Activated CD4-positive, CD25-positive, alpha-beta regulatory T cell treated with anti-CD3 and anti-CD28 coated beads, Interleukin-2, amount 50 U/mL, for 72 hours (primary cell): ENCODE data around the gene GDF2.

Source experiments
- DNase-seq: peaks from one replicate; pipeline ENCODE4 v3.0.0; 2021

GDF2 gene

GRCh38 chr10:47294057-47294456, 28.2 kb upstream of the GDF2 start:
- no peak for DNase-seq

GRCh38 chr10:47294501-47294900, 27.8 kb upstream of the GDF2 start:
- peak; percentile 1 for DNase-seq

- DNase-seq = peak; percentile 2
Observed at GRCh38 chr10:47295411-47295810, 26.8 kb upstream of the GDF2 start.

GRCh38 chr10:47296156-47296894, 25.9 kb upstream of the GDF2 start:
- DNase-seq = no peak

GRCh38 chr10:47296941-47297340, 25.3 kb upstream of the GDF2 start:
- DNase-seq = no peak

- no peak for DNase-seq
Observed at GRCh38 chr10:47297866-47298540, 24.3 kb upstream of the GDF2 start.

GRCh38 chr10:47298715-47299114, 23.5 kb upstream of the GDF2 start:
- no peak for DNase-seq

GRCh38 chr10:47299611-47300428, 22.4 kb upstream of the GDF2 start, which contains the start of gene GDF10:
GDF10 (plus strand) TSS chr10:47300197; CDS start chr10:47300652, 455 bp downstream.
- no peak for DNase-seq

GRCh38 chr10:47300429-47300931, 21.8 kb upstream of the GDF2 start:
- DNase-seq = no peak

- no peak for DNase-seq
Observed at GRCh38 chr10:47301833-47302232, 20.4 kb upstream of the GDF2 start.

GRCh38 chr10:47303105-47303504, 19.1 kb upstream of the GDF2 start:
- no peak for DNase-seq

- no peak for DNase-seq
Observed at GRCh38 chr10:47303866-47304265, 18.4 kb upstream of the GDF2 start.

GRCh38 chr10:47305566-47305965, 16.7 kb upstream of the GDF2 start:
- DNase-seq = no peak

- no peak for DNase-seq
Observed at GRCh38 chr10:47306387-47307210, 15.7 kb upstream of the GDF2 start.

GRCh38 chr10:47307381-47307780, 14.9 kb upstream of the GDF2 start:
- no peak for DNase-seq

GRCh38 chr10:47308775-47309174, 13.5 kb upstream of the GDF2 start:
- no peak for DNase-seq

GRCh38 chr10:47309408-47310089, 12.7 kb upstream of the GDF2 start:
- no peak for DNase-seq

- no peak for DNase-seq
Observed at GRCh38 chr10:47310090-47310505, 12.2 kb upstream of the GDF2 start.

- no peak for DNase-seq
Observed at GRCh38 chr10:47311193-47311931, 10.9 kb upstream of the GDF2 start.

GRCh38 chr10:47311932-47312662, 10.2 kb upstream of the GDF2 start:
- DNase-seq = peak; percentile 79

- no peak for DNase-seq
Observed at GRCh38 chr10:47312663-47312995, 9.6 kb upstream of the GDF2 start.
